Superior temporal gyrus (tissue), 1 donor: Measurements from ENCODE around the gene ASCC2.
A peak's percentile ranks its signal among the peaks of the same experiment; 100 is the strongest.

ENCODE experiments used
- DNase-seq: peaks from one replicate; pipeline ENCODE4 v3.0.0-alpha.2; 2016; ENCODE audit errors: extremely low spot score

ASCC2 gene

DNA sequence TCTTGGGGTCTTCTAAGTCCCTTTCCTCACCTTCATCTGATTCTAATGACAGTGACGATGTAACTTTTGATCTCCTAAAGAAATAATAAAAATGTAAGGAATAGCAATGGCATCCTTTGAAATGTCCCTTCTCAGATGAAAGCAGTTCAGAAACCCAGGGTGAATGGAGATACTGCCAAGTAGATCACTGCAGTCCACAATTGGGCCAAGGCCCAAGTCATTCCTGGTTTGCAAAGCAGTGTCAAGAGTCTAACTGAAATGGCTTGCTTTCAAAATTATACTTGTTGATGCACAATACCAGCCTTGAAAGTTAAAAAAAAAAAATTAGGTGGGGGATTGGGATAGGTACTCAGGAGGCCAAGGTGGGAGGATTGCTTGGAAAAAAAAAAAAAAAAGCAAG lies 20.4 kb downstream of the ASCC2 start:
- DNase-seq = no peak

DNA sequence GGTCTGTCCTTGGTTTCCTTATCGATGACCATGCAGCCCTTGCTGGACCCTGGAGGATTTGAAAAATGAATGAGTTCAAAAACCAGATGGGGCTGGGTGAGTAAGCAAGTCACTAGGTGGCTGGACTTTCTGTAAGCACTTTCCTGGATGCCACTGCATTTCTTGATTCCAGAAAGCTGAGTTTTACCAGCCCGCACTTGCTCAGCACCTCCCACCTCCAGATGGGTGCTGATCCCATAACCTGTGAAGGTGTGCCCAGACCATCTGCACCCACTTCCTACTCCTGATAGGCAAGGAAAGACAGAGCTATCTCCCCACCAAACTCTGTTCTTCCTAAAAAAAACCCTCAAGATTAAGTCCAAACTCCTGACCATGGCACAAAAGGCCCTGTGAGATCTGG lies 21.1 kb downstream of the ASCC2 start:
- no peak for DNase-seq

DNA sequence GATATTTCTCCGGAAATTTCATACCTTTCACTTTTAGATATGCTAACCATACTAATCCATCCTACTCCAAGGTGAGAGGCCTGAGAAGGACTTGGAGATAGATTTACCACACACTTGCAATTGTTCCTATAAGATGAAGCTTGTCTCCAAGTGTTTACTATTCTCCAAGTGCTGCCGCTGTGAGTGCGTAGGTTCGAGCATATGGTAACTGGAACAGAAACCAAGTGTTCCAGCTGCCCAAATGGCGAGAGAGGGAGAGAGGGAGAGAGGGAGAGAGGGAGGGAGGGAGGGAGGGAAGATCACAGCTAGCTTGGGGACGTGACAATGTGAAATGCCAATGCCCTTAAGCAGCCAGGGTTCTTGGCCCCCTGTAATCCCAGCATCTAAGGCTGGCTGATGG lies 21.5 kb downstream of the ASCC2 start:
- DNase-seq = peak; percentile 60

DNA sequence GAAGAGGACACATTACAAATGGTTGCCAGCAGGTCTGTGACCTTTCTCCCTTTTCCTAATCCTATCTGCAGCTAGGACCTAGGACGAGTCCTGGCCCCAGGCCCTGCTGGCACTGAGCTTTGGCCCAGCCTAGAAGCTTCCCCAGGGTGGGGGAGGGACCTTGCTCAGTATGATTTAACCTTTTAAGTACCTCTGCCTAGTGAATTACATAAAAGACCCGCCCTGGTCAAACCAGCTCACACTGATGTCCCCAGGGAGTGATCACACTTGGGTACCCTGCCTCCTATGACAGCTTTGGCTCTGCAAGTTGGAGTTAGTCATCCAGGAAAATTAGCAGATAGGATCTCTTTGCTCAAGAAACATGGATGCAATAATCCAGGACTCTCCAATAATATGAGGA lies 21.9 kb downstream of the ASCC2 start:
- DNase-seq = no peak

DNA sequence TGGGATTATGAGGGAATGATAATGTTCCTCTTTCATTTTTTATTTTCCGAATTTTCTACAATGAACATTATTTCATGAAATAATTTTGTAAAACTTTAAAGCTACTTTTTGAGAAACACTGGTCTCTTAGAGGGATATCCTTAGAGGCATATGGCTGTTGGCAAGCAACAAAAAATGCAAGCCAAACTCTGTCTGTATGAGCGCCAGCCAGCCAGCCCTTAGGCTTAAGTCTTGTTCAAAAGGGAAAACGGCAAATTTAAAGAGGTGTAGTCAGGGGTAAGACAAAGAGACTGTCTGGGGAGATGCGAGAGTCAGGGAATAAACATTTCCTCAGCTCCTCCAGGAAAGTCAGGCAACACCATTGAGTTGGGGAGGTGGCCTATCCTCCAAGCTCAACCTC lies 22.5 kb downstream of the ASCC2 start:
- DNase-seq = no peak

DNA sequence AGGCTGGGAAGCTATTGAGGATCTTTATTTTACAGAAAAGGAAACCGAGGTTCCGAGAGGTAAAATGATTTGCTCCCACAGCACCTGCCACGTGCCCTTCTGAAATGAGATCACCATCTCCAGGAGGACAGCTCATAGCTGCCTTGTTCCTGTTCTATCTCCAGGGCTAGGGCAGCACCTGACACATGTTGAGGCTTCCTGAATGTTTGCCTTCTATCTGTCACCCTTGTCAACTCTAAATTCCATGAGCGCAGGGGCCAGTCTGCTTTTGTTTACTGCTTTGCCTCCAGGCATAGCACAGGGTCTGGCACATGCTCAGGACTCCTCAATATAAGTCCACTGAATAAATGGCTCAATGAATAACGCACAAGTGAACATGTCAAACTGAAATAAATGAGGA lies 24.1 kb downstream of the ASCC2 start:
- DNase-seq = no peak

DNA sequence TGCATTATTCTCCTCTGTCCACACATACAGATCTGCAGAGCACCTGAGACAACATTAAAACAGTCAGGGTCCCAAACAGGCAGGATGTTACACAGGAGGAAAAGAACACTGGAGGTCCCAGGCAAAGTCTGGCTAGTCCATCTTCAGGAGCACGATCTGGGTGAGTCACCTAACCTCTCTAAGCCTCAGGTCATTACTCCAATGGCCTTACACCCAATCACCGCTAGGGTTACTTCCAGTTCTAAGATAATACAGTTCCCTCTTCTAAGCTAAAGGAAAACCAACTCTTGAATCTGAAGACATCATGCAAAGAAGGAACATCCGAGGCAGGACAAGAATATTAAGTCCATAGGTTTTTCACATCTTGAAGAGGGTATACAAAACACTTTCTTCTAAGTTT lies 24.5 kb downstream of the ASCC2 start:
- no peak for DNase-seq

DNA sequence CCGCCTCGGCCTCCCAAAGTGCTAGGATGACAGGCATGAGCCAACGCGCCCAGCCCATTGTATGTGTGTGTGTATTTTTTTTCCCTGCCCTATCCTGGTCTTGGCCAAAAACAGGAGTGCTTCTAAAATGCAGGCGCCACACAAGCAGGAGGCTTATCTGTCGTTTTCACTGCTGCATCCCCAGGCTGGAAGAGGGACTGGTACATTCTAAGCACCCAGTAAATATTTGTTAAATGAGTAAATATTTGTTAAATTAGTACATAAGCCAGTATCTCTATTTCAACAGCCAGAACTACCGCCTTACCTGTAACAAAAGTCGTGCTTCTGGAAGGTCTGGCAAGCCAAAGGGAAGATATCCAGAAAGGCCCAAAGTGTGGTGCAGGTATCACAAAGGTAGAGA lies 24.9 kb downstream of the ASCC2 start:
- no peak for DNase-seq

DNA sequence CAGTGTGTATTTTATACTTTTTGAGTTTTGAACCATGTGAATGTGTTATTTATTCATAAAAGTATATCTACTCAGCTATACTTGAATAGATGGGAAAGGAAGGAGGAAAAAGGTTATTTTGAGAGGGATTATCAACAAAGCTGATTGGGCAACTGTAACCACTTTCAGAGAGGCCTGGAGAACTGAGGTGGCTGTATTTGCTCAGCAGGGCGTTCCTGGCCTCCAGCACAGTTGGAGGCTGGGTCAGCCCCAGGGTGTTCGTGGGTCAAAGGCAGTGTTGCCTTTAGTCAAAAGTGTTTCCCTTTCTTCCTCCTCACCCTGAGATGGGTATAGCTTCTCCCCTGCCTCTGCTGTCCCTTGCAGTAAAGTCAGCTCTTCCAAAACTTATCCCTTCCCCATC lies 26.7 kb downstream of the ASCC2 start:
- DNase-seq = no peak

DNA sequence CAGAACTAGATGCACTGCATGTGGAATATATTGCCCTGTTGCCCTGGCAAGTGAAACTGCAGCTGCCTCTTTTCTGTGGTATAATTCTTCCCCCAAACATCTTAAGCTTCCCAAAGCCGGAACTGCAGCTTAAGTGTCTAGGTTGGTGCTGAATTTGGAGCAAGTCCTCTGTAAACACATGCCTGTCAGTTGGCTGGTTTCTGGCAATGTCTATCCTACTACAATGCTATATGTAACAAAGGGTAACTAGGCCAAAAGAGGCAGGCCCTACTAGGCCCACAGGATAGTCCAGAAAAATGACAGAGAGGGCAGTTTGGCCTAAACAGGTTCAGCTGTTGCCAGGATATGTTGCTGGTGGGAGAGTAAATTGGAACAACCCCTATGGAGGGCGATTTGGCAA lies 27.9 kb downstream of the ASCC2 start:
- peak; percentile 18 for DNase-seq

DNA sequence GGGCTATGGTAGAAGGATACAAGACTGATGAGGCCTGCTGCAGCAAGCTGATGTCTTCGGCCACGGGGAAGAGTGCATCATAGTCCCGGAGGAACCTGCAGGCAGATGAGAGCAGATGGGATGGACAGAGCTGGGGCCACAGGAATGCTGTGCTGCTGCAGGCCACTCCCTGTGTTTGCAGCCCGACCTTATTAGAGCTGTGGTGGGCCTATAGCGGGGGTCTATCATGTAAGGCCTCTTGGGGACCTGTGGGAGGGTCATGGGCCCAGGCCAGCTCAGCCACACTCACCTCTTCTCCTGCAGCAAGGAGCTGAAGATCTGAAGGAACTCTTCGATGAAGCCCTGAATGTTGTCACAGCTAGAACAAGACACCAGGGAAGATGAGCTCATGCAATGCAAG lies 31.9 kb downstream of the ASCC2 start:
- DNase-seq = no peak

DNA sequence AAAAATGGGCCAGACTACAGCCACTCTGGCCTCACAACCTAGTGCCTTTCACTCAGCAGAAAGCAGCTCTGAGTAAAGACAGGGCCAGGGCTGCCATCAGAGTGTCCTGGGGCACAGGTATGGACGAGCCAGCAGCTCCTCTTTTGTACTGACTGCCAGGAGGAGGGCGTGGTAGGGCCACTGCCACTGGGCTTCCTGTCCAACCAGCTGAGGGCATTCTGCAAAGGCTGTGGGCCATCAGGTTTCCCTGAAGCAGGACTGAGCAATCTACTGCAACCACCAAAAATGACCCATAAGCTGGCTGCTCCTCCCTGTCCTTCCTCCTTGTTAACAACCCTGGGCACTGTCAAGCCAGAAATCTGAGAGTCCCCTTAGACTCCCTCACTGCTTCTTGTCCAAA lies 33.1 kb downstream of the ASCC2 start:
- no peak for DNase-seq

DNA sequence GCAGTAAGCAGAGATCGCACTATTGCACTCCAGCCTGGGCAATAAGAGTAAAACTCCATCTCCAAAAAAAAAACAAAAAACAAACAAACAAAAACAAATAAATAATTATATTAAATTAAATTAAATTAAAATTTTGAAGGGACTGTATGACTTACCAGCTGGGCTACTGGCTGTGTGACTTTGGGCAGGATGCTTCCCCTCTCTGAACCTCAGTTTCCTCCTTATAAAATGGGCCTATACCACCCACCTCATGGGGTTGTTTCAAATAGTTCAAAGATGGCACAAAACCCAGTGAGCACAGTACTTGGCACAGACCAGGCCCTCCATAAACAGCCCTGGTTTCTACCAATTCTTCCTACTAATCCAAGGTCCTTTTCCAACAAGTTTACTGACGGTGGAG lies 34.9 kb downstream of the ASCC2 start:
- DNase-seq = no peak

DNA sequence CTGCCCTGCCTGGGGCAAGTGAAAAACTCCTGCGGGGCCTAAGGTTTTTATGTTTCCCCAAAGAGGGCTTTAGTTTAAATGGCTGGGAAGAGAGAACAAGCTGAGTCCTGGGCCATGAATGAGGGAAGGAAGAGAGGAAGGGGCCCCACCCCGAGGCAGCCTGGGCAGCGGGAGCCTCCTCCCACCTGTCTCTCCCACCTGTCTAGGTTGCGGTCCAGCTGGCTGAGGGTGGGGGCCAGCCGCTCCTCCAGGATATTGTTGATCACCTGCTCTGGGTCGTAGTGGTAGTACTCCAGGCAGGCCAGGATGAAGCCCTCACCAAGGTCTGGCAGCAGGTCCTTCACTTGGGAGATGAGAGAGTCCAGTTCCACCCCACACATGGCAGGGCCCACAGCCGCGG lies 36.3 kb downstream of the ASCC2 start:
- no peak for DNase-seq

DNA sequence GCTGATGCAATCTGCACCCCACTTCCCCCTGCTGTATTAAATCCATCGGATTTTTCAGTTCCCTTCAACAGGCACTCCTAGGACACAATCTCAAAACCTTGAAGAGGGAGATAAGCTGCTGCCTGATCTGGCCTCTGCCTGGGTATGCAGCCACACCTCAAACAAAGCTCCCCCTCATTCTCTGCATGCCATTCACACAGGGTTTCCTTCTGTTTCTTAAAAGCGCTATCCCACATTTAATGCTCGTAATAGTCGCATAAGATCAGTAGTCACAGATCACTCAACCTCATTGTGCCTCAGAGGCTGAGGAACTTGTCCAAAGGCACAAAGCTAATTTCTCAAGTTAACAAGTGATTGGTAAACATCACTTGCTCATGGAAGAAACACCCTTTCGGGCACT lies 36.9 kb downstream of the ASCC2 start:
- no peak for DNase-seq

DNA sequence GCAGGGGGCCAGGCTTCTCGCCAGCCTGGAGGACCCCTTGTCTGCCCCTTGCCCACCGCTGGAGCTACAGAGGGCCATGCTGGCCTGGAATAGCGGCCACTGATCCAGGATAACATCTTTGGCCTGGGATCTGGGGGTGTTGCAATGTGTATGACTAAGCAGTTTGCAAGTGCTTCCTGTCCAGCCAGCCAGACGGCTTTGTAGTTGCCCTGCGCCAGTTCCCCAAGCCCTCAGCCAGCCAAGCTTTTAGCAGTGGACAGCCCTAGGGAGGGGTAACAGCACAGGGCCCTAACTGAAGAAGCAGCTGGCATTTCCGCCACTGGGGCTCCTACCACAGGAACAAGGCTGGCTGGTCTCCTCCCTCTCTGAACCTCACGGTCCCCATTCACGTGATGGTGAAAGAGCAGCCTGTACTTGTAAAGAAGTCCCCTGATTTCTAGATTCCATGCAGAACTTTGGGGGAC lies 38.8 kb downstream of the ASCC2 start:
- peak; percentile 30 for DNase-seq

DNA sequence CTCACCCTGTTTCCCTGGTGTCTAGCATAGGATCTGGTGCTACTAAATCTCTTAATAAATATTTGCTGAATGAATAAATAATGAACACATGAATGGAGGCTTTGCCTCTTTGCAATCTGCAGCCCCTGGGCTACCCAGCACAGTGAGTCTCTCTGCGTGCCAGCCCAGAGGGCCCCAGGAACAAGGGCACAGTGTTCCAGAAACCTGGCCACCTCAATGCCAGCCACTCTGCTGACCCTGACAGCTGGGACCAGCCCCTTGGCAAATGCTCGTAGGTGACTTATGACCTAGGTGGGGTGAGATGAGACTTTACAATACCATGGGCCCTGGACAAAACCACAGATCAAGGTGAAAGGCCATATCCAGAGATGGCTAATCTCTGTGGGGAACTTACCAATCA lies 39.3 kb downstream of the ASCC2 start:
- no peak for DNase-seq

DNA sequence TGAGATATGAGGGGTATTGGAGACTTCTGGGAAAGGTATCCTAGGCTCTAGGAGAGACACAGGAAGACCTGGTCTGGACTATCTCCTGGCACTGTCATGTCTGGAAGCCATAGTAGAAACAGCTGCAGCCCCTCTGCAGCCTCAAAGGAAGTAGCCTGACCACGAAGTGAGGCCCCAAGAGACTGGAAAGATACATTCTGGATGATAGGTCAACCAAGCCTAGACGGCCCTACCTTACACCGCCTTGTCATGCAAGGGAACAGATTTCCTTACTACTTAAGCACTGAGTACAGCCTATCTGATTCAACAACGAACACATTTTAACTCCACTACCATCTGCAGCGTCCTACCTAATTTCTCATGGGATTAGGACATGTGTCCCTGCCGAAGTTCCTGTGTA lies 39.8 kb downstream of the ASCC2 start:
- no peak for DNase-seq

DNA sequence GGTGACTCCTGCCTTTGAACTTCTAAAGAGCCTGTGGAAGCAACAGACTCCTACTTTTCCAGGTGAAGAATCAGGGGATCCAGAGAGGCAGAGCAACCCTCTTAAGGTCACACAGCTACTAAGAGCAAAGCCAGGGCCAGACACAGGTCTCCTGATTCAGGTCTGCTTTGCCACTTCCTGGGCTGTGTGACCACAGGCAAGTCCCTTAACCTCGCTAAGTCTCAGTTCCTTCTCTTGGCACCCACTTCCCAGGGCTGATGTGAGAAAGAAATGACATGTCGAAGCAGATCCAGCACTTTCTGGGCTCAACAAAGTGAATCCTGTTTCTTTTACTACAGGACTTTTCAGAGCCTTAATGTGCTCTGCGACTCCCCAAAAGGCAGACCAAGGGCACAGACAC lies 40.7 kb downstream of the ASCC2 start:
- DNase-seq = no peak

DNA sequence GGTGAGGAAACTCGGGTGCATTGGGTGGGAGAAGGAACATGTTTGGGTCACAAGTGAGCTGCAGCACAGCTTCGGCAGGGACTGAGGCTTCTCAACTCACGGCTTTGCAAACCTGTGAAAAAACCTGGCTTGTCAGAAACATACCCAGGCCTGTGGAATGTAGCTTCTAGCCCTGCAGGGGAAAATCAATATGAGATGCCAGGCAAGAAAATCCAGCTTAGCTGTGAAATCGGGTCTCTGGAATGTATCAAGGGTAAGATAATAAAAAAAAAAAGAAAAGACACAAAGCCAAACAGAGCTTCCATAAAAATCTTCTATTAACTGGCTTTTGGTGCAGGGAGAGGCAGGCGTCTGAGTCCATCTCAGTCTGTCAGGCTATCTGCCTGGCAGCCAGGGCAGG lies 42.4 kb downstream of the ASCC2 start:
- no peak for DNase-seq

DNA sequence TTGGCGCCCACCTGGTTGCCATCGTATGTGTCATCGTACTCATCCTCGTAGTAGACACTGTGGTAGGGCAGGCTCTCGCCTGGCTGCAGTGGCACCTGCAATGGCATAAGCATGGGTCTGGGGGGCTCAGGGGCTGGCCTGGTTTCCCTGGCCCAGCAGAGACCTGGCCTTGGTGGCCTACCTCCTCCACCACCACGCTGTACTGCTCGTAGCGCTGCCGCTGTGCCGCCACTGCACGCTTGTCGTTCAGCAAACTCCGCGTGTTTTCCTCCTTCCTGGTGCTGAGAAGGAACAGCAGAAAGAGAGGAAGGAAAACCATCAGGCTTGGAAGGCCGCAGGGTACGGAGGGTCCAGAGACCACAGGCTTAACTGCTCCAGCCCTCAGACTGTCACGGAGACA lies 44.7 kb downstream of the ASCC2 start:
- DNase-seq = no peak

DNA sequence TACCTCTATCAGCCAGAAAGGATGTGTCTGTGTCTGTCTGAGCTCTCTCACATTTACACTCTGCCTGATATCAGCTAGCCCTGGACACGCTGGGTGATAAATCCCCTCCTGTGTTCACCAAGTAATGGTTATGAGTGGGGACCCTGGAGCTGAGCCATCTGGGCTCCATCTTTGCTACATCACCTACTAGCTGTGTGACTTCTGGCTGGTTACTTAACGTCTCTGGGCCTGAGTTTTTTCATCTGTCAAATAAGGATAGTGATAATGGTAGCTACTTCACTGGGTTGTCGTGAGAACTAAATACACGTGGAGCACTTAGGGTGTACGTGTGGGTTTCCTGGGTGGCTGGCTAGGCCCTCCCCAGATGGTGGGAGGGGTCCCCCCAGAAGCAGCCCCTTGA lies 48.0 kb downstream of the ASCC2 start:
- no peak for DNase-seq

DNA sequence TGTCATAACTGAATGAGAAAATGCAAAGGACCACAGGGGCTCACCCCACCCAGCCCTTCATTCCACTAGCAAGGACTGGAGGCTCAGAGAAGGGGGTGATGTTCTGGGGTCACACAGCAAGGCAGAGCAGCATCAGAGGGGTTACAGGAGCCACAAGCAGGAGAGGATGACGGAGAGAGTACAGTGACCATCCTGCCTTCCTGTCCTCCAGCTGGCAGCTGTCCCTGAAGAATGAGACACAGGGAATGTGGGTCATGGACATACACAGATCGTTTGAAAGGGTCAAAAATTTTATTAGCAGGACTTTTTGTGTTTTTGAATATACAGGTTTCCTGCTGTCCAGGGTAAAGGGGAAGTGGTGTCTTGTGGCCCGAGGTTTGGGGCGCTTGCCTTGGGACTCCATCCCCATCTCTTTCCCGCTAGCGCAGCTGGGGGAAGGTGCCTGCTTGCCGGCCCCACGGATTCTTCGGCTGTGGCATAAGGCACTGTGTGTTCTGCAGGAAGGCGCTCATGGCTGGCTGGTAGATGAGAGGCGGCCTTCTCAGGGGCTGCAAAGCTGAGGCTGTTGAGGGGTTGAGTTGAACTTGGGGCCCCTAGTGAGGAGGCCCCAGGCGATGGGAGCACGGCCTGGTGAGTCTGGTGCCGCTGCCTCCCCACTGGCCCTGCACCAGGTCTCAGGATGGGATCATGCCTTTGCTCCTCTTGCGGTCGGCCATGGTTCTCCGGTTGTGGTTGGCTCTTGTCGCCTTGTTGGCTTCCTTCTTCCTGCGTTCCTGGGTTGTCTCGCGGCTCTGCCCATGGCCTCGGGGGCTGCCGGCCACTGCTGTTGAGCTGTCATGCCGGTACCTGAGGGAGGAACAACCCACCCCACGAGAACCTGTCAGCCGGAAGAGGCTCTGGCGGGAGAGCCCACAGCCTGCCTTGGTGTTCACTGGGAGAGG lies 49.5 kb downstream of the ASCC2 start:
- DNase-seq = no peak
